ENCODE data around the gene ANO2. TPM values are rescaled to one million over a fixed set of nuclear protein-coding genes. Genes with fewer than 3 reads are reported as not detected.

The ANO2 gene
- total RNA-seq, 4 donors from 2014 or later = 2.0 to 9.8 (median 4.9) TPM

- ATAC-seq (no peak), DNase-seq (no peak)
- Histone ChIP-seq H3K9me3 (no peaks in the 10 kb centered on the region), H3K36me3 (no peaks in the 10 kb centered on the region), H3K4me3 (no peak overlapping the region), H3K27ac (no peak overlapping the region), H3K4me1 (no peaks in the 10 kb centered on the region), H3K27me3 (no peaks in the 10 kb centered on the region)
- no peak for TF ChIP-seq CTCF (IDR thresholded peaks at IDR 0.05 in 4 of 5, conservative IDR thresholded peaks at IDR 0.05 in 1 of 5)
- no peak for TF ChIP-seq POLR2A (IDR thresholded peaks at IDR 0.05)
- in situ Hi-C loops (cut with MboI; ENCODE audit: low sequenced_read_pairs in 4 of 4) (no loop called here), intact Hi-C loops (cut with DNase I; ENCODE audit: low total_unique reads) (no loop called here)
These were observed 21.9 kb downstream of the ANO2 start for GRCh38 chr12:5923043-5923605.

GRCh38 chr12:5921966-5922899, 22.8 kb downstream of the ANO2 start:
- Histone ChIP-seq H3K27me3 (no peaks in the 10 kb centered on the region), H3K36me3 (no peaks in the 10 kb centered on the region), H3K4me1 (no peaks in the 10 kb centered on the region), H3K9me3 (no peaks in the 10 kb centered on the region), H3K27ac (no peak overlapping the region), H3K4me3 (no peak overlapping the region)
- in situ Hi-C loops (cut with MboI; ENCODE audit: low sequenced_read_pairs in 4 of 4) (no loop called here), intact Hi-C loops (cut with DNase I; ENCODE audit: low total_unique reads) (no loop called here)
- ATAC-seq = no peak
- TF ChIP-seq POLR2A (IDR thresholded peaks at IDR 0.05) (no peak), CTCF (IDR thresholded peaks at IDR 0.05 in 4 of 5, conservative IDR thresholded peaks at IDR 0.05 in 1 of 5) (no peak)
- DNase-seq = no peak

- Histone ChIP-seq H3K9me3 (no peaks in the 10 kb centered on the region), H3K4me3 (no peak overlapping the region), H3K27ac (no peak overlapping the region), H3K4me1 (no peaks in the 10 kb centered on the region), H3K27me3 (no peaks in the 10 kb centered on the region), H3K36me3 (no peaks in the 10 kb centered on the region)
- in situ Hi-C loops (cut with MboI; ENCODE audit: low sequenced_read_pairs in 4 of 4) = no loop called here
- no peak for ATAC-seq
- TF ChIP-seq CTCF (IDR thresholded peaks at IDR 0.05 in 4 of 5, conservative IDR thresholded peaks at IDR 0.05 in 1 of 5) = no peak
- no peak for TF ChIP-seq POLR2A (IDR thresholded peaks at IDR 0.05)
- intact Hi-C loops (cut with DNase I; ENCODE audit: low total_unique reads) = no loop called here
- no peak for DNase-seq
These were observed 23.8 kb downstream of the ANO2 start for GRCh38 chr12:5921027-5921909.

DNA sequence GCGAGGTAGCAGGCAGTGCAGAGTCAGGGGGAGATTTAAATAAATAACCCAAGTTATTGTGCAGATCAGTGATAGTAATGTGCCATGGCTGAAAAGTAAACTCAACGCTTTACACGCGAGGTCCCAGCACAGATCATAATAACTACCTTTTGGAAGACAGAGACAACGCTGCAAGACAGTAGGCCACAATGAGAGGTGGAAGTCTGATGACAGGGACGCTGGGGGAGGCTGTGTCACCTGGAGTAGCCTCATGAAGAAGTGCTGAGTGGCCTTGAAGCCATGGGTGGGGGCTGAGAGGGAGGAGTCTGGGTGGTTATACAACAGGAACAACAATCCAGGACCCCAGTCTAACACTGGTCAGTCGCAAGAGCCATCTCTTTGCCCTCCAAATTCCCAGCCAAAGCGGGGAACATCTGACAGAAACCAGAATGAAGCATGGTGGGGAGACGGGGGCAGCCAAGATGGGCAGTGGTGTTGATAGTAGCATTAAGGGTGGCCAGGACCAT, 28.2 kb downstream of the ANO2 start:
- no peaks in the 10 kb centered on the region for H3K36me3 ChIP-seq
- H3K27ac ChIP-seq = no peak overlapping the region
- no peak overlapping the region for H3K4me3 ChIP-seq
- in situ Hi-C loops (cut with MboI; ENCODE audit: low sequenced_read_pairs in 4 of 4) (no loop called here), intact Hi-C loops (cut with DNase I; ENCODE audit: low total_unique reads) (no loop called here)
- no peaks in the 10 kb centered on the region for H3K4me1 ChIP-seq
- ATAC-seq = no peak
- no peaks in the 10 kb centered on the region for H3K27me3 ChIP-seq
- DNase-seq = no peak
- H3K9me3 ChIP-seq = no peaks in the 10 kb centered on the region
- TF ChIP-seq POLR2A (IDR thresholded peaks at IDR 0.05) (no peak), CTCF (IDR thresholded peaks at IDR 0.05 in 4 of 5, conservative IDR thresholded peaks at IDR 0.05 in 1 of 5) (no peak)
